HG02938 (cell line): ENCODE data around the gene EDC3.
A peak's percentile ranks its signal among the peaks of the same experiment; 100 is the strongest.
"Not testable (repeated sequence)": the region's sequence is repeated elsewhere in the genome, so short reads cannot be mapped to it uniquely, and the experiment has no call there.

ENCODE experiments used
- ATAC-seq: cut with Tn5 transposase; IDR thresholded peaks from one replicate; pipeline ENCODE4 v1.9.1; 2021; ENCODE audit warnings: mild to moderate bottlenecking, moderate library complexity; ENCODE audit not compliant: unreplicated experiment

Gene EDC3, protein sequence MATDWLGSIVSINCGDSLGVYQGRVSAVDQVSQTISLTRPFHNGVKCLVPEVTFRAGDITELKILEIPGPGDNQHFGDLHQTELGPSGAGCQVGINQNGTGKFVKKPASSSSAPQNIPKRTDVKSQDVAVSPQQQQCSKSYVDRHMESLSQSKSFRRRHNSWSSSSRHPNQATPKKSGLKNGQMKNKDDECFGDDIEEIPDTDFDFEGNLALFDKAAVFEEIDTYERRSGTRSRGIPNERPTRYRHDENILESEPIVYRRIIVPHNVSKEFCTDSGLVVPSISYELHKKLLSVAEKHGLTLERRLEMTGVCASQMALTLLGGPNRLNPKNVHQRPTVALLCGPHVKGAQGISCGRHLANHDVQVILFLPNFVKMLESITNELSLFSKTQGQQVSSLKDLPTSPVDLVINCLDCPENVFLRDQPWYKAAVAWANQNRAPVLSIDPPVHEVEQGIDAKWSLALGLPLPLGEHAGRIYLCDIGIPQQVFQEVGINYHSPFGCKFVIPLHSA

GRCh38 chr15:74695597-74696397, at the start of gene EDC3:
Gene EDC3 (minus strand): TSS chr15:74696024. CDS start chr15:74675124, 20,900 bp downstream.
- ATAC-seq: peak; percentile 61

GRCh38 chr15:74742422-74742821, 46.6 kb upstream of the EDC3 start:
- ATAC-seq: no peak

DNA sequence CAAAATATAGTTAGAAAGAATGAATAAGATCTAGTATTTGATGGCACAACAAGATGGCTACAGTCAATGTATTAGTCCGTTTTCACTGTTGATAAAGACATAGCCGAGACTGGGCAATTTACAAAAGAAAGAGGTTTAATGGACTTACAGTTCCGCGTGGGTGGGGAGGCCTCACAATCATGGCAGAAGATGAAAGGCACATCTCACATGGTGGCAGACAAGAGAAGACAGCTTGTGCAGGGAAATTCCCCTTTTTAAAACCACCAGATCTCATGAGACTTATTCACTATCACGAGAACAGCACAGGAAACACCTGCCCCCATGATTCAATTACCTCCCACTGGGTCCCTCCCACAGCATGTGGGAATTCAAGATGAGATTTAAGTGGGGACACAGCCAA, 42.4 kb upstream of the EDC3 start:
- ATAC-seq: not testable (repeated sequence)

DNA sequence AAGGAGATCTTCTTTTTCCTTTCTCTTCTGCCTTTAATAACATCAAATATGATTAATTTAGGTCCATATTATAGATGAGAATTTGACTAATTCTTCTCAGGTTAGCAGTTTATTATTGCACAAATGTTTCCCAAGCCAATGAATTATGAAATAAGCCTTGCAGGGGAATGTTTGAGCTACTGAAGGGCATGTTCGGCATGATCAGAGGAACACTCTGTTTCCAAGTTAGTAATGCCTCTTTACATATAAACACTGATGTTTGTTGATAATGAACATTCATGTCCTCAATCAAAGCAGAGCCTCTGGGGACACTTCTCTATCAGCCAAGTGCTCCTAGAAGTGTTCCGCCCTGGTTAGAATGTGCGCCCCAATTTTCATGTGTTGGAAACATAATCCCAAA, 39.5 kb upstream of the EDC3 start:
- ATAC-seq: no peak

- no peak for ATAC-seq
These were observed 37.4 kb upstream of the EDC3 start for GRCh38 chr15:74733269-74733668.

DNA sequence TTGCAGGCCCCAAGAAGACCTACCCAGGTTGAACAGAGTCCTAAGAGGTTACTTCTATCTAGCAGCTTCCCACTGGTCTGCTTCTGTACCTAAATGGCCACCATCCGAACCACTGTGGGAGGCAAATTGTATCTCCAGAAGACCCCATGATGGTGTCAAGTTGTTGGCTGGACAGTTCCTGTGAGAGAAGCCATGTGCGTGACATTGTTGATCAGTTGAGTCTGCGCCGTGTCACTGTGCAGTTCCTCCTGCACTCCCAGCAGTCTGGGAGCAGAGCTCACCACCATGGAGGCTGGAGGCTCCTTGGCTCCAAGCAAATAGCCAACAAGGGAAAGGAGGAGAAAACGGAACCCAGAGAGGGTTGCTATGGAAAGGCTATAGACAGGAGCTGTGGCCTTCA, 37.0 kb upstream of the EDC3 start:
- ATAC-seq: no peak

DNA sequence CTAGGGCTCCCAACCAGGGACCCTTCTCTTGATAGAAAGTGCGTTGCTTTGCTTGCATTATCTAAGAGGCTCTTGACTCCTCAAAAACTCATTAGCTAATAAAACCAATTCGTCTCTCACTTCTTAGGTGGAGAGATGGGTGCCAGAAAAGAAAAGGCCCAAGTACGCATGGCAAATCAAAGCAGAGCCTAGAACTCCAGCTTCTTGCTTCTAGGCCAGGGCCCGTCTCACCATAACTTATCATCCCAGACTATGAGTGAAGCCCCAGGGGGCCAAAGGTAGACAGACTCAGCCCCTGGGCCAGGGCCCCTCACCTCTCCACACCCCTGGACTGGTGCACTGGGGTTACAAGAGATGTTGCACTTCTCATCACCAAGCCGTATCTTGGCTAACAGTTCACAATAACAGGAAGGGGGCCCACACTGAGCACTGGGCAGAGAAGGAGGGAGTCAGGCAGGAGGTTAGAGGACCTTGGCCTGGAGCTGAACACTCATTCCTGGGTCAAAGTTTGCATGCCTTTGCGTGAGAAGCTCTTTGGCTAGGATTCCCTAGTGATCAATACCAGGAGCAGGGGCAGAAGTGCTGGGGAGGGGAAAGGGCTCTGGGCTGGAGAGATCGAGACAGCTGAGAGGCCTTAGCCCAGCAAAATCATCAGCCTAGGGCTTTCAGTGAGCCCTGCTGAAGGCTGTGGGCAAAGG, 34.9 kb upstream of the EDC3 start:
- ATAC-seq: no peak

- not testable (repeated sequence) for ATAC-seq
These were observed 33.5 kb upstream of the EDC3 start for GRCh38 chr15:74729372-74729771.

DNA sequence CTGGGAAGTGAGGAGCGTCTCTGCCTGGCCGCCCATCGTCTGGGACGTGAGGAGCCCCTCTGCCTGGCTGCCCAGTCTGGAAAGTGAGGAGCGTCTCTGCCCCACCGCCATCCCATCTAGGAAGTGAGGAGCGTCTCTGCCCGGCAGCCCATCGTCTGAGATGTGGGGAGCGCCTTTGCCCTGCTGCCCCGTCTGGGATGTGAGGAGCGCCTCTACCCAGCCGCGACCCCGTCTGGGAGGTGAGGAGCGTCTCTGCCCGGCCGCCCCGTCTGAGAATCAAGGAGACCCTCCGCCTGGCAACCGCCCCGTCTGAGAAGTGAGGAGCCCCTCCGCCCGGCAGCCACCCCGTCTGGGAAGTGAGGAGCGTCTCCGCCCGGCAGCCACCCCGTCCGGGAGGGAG, 32.9 kb upstream of the EDC3 start:
- not testable (repeated sequence) for ATAC-seq

DNA sequence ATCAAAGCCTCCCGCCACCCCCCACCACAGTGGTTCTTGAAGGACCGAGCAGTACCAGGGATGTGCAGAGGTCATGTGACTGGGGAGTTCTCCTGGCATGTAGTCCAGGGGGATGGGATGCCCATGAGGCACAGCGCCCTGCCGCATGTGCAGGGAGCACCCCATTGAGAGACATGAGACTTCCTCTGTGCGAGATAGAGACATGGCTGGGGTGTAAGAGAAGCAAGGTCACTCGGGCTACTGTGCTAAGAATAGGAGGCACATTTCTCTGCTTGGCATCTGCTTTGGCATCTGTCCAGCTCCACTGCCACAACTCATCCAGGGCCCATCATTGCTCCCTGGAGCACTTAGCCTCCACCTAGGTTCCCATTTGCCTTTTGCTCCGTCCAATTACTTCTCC, 31.9 kb upstream of the EDC3 start:
- ATAC-seq: no peak

DNA sequence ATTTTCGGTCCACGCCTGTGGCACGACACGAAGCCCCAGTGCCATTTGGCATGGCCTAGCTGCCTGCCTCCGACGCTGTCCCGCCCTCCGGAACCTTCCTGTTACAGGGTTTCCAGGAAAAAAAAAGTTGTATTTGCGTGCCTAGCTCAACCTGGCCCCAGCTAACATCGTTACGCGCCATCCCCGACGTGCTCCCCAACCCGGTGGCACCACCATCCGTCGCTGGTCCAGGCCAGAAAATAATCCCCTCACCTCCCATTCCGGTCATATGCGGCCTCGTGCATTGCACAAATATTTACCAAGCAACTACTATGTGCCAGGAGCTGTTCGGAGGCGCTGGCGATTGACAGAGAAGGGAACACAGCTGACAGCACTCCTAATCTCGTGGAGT, 30.9 kb upstream of the EDC3 start:
- ATAC-seq: no peak

DNA sequence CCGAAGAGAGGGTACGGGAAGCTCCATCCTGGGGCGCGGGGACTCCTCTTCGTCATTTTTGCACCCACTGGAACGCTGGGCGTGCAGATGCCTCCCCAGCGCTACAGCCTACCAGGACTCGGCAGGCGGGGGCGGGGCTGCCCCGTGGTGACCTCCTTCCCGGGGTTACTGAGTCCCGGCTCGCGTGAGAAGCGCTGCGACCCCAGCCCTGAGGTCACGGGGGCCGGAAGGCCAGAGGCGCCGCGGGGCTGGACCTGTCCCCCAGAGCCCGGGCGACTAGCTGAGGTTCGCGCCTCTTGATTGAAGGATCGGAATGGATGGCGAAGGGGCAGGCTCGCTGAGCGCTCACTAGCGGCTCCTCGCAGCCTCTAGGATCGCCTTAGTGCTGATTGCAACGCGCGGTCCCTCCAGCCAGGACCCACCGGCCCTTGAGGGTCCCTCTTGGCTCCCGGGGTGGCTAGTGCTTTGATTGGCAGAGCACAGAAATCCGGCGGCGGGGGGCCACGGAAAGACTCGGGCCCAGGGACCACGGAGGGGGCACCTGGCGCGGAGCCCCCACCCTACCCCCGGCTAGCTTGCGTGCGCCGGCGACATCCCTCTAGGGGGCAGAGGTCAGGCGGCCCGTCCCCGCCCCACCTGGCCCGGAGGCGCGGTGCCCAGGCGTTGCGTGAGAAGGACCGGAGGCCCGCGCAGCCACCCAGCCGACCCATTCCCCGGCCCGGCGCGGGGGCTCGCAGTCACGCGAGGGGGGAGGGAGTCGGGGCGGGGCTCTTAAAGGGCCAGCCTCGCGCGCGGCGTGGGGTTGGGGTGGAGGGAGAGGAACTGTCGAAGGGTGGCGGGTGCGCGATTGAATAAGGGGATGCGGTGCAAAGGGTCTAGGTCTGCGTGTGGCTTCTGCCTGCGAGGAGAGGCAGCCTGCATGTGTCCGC, 30.3 kb upstream of the EDC3 start:
- ATAC-seq: no peak

DNA sequence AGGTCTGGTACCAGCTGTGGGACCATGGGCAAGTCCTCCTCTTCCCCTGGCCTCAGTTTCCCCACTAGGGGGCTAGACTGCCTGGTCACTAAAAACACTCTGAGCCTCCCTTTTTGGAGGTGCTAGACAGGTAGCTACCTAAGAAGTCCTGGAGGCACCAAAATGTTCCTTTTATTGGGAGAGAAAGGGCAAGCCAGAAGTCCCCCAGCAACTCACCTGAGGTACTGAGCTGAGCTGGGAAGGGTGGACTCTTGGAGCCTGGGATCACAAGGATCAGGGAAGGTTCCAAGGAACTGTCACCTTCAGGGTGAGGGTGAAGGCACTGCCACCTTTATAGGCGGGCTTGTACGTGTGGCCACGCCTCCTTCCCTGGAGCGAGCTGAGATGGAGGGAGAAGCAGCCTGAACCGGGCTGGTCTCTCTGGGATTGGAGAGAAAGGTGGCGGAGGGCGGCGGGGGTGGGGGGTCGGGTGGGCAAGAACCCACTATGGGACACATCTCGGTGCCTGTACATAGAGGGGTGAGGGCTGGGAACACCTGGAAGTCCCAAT, 29.5 kb upstream of the EDC3 start, which contains the start of gene CYP1A1:
CYP1A1 (minus strand) TSS at position 304 of the 550 bp plus-strand sequence. CDS start 2,431 bp downstream, outside the sequence.
- ATAC-seq: no peak

DNA sequence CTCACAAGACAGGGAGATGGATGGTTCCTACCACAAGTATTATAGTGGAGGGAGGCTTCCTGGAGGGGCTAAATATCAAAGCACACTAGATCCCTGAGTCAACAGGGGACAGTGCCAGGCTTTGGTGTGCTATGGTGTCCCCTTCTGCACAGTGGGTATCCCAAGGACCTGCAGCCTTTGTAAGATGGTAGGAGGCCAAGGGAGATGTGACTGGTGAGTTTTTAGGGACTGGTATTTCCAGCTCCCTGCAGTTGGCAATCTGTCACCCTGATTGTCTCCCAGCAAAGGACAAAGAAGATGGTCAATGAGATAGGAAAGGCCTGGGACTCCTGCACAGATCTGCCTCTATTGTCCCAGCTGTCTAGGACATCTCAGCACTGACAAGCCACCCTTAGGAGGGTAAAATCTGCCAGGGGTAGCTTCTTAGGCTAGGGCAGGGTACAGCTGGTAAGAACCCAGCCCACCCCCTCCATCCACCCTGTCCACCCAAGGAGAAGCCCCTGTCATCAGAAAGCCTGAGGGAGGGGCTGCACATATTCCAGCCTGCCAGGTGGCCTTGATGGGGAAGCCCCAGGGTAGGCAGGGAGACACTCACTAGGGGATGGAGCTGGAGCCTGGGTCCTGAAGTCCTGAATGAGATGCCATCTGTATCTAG, 28.9 kb upstream of the EDC3 start:
- ATAC-seq: no peak

DNA sequence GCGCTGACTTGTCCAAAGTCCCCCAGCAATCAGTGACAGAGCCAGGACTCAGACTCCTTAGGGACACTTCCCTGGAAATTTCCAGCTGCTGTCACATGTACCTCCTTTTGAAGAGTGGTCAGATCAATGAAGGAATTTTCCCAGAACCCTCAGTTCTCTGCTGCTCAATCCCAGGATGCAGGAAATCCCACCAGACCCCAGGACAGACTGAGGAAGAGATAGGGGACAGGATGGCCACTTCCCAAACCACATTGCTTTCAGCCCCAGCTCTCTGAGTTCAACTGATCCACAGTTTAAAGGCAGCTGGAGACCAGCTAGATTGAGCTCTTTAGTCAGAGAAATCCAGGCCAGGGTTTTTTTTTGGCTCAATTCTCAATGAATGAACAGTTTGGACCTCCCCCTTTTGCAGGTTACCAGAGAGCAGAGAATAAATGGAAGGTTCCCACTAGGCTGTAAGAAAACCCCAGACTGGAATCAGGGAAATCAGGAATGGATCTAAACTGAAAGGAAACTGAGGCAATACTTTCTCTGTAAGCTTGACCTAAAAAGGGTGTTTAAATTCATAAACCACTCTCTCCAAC, 28.0 kb upstream of the EDC3 start:
- ATAC-seq: no peak

DNA sequence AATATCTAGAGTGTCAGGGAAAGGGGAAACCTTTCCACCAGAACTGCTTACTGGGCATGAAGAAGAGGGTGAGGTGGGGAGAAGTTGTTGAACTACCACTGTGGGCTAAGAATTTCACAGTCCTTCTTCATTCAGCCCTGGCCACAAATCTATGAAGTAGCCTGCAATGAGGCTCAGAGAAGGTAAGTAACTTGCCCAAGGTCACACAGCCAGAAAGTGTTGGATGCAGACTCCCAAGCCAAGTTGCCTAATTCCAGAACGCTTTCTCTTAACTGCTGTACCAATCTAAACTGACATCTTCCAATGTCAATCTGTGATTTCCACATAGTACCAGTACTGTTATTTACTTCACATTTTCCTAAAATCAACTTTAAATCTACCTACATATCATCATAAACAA, 27.4 kb upstream of the EDC3 start:
- ATAC-seq: no peak

DNA sequence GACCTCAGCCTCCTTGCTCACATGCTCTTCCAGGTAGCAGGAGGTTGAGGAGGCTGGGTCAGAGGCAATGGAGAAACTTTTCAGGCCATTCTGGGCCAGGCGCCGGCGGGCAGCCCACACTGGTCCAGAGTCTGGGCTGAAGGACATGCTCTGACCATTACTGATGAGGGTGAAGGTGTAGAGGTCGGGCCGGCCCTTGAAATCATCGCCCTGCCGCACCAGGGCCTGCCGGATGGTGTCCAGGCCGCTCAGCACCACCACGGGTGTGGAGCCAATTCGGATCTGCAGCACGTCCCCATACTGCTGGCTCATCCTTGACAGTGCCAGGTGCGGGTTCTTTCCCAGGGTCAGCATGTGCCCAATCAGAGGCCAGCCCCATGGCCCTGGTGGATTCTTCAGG, 26.8 kb upstream of the EDC3 start:
- ATAC-seq: no peak

DNA sequence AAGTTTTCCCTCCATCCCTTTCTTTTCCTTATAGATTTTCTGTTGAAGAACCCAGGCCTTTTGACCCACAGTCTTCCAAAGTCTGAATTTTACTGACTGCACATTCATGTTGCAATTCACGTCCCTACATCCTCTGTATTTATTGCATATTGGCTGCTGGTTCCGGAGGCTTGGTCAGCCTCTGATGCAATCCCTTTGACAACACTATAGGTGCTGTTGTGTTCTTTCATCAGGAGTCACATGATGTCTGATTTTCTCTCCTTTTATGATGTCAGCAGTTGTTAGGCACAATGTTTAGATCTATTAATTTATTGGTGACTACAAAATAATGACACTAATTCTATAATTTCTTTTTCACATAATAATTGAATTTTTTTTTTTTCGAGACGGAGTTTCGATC, 20.8 kb upstream of the EDC3 start:
- ATAC-seq: no peak

DNA sequence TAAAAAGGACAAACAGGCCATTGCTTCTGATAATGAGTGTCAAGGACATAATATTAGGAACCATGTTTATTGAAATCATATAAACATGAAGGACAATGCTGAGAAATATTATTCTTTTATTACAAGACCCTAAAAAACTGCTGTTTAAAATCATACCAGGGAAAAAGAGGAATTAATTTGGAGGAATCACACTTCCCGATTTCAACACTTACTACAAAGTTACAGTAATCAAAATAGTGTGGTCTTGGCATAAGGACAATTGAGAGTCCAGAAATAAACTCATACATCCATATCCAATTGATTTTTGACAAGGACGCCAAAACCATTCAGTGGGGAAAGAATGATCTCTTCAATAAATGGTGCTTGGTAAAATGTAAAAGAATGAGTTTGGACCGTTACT, 16.5 kb upstream of the EDC3 start:
- ATAC-seq: no peak
